HUES6 (cell line): ENCODE measurements around the gene PDPK1.

Source experiments
- H3K27ac ChIP-seq: 2 replicates; pipeline ENCODE4 v1.7.0; 2013; ENCODE audit warnings: low read depth, mild to moderate bottlenecking, low read length, inconsistent platforms
- H3K27me3 ChIP-seq: 2 replicates; pipeline ENCODE4 v1.6.1; 2013; ENCODE audit warnings: low read length; ENCODE audit not compliant: control insufficient read depth, insufficient read depth
- H3K36me3 ChIP-seq: 2 replicates; pipeline ENCODE4 v1.6.1; 2013; ENCODE audit warnings: low read length; ENCODE audit not compliant: control insufficient read depth, insufficient read depth
- H3K4me1 ChIP-seq: 2 replicates; pipeline ENCODE4 v1.6.1; 2013; ENCODE audit warnings: low read length; ENCODE audit not compliant: control insufficient read depth, insufficient read depth
- H3K4me3 ChIP-seq: 2 replicates; pipeline ENCODE4 v1.5.1; 2013; ENCODE audit warnings: low read depth, low read length
- H3K9ac ChIP-seq: one replicate; pipeline ENCODE4 v1.6.1; 2013; ENCODE audit warnings: mild to moderate bottlenecking, low read length
- H3K9me3 ChIP-seq: 2 replicates; pipeline ENCODE4 v1.6.1; 2013; ENCODE audit warnings: low read depth, low read length; ENCODE audit not compliant: control insufficient read depth, insufficient read depth

The PDPK1 gene

DNA sequence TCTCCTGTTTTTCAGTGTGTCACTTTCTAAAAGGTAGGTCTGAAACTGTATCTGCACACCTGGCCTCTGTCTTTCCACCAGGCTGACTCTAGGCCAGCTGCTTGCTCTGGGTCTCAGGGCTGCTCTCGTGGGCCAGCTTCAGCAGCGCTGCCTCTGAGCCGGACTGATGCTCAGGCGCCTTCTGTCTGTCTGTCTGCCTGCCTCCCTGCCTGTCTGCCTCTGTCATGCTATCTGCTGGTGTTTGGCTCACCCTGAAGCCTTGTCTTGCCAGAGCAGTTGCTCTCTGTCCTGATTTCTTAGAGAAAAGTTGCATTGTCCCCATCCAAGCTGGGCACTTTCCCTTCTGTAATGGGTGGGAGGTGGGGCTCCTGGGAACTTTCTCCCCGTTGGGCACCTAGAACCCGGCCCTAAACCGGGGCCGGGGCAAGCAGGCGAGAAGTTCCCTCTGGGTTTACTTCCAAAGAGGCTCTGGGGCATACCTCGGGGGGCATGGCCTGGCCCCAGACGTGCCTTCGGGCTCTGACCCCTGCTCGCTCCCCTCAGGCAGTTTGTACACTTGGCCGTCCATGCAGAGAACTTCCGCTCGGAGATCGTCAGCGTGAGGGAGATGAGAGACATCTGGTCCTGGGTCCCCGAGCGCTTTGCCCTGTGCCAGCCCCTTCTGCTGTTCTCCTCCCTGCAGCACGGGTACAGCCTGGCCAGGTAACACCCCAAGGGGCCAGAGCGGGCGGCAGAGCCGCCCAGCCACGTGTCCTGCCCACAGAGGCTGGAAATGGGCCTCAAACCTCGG is 39.9 kb upstream of the PDPK1 start:
- peaks cover 11% of the 10 kb centered on the region for H3K4me1 ChIP-seq
- no peak overlapping the region for H3K4me3 ChIP-seq
- no peak overlapping the region for H3K9ac ChIP-seq
- no peaks in the 10 kb centered on the region for H3K9me3 ChIP-seq
- H3K27ac ChIP-seq, result no peak overlapping the region
- H3K27me3 ChIP-seq, result no peaks in the 10 kb centered on the region
- H3K36me3 ChIP-seq, result peaks cover 24% of the 10 kb centered on the region; the same call in 1 of the 2 replicates

DNA sequence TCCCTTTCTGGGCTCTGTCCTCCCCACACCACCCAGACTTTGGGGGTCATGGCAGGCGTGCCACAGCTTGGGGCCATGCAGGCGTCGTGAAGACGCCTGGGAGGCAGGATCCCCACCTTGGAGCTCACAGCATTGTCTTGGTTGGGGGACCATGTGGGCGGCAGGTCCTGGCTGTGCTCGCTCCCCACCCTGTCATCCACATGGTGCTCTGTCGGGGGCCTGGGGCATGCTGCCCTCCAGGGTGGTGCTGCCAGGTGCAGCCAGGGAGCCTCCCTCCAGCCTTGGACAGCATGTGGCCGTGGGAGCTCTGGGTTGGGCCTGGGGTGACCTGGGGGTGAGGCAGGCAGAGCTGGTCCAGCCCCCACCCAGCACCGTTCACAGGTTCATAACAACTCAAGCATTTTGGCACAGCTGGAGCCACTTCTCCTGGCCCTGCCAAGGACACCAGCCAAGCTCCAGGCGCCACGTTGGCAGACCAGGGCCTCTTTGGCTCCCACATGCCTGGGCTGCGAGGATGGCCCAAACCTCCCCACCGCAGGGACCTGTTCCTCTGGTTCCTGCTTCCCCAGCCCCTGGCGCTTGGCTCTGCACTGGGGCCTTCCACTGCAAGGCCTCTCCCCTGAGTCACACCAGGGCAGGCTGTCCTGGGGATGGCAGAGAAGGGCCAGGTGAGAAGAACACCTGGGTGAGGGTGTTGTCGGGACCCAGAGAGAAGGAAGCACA is 39.1 kb upstream of the PDPK1 start:
- Histone ChIP-seq H3K36me3 (peaks cover 24% of the 10 kb centered on the region; the same call in 1 of the 2 replicates), H3K4me3 (no peak overlapping the region), H3K27ac (no peak overlapping the region), H3K9ac (no peak overlapping the region), H3K27me3 (no peaks in the 10 kb centered on the region), H3K9me3 (no peaks in the 10 kb centered on the region), H3K4me1 (peaks cover 11% of the 10 kb centered on the region)

DNA sequence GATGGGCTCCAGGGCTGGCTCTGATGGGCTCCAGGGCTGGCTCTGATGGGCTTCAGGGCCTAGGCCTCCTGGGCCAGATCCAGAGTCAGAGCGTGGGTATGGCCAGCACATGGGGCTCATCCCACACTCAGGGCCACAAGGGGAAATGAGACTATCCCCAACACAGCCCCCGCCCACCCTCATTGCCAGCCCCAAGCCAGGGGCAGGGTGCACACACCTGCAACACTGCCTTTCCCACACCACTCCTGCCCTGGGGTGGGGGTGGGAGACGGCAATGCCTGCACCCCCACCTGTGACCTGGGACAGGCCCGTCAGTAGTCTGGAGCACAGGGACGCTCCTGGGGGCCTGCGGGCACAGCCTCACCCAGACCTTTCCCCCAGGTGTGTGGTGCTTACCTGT is 38.4 kb upstream of the PDPK1 start:
- Histone ChIP-seq H3K4me1 (peaks cover 11% of the 10 kb centered on the region), H3K27ac (no peak overlapping the region), H3K4me3 (no peak overlapping the region), H3K9me3 (no peaks in the 10 kb centered on the region), H3K36me3 (peaks cover 24% of the 10 kb centered on the region; the same call in 1 of the 2 replicates), H3K27me3 (no peaks in the 10 kb centered on the region), H3K9ac (no peak overlapping the region)

DNA sequence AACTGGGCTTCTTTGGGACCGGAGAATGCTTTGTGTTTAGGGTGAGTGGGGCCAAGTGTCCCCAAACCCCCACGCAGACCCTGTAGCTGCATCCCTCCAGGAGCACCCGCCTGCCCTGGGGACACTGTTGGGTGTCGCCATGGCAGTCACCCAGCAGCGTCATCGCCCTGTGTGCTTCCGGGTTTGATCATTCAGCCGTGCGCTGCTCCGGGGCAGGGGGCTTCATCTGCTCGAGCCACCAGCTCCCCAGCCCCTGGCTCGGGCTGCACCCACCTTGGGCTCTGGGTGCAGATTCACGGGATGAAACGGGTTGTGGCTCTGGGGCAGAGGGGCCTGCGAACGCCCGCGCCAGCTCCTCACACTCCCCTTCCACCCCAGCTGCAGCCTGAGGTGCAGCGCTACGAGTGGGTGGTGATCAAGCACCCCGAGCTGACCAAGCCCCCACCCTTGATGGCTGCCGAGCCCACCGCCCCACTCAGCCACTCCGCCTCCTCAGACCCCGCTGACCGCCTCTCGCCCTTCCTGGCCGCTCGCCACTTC is 37.9 kb upstream of the PDPK1 start:
- Histone ChIP-seq H3K27ac (no peak overlapping the region), H3K27me3 (no peaks in the 10 kb centered on the region), H3K9me3 (no peaks in the 10 kb centered on the region), H3K36me3 (peaks cover 24% of the 10 kb centered on the region; the same call in 1 of the 2 replicates), H3K4me1 (peaks cover 11% of the 10 kb centered on the region), H3K9ac (no peak overlapping the region), H3K4me3 (no peak overlapping the region)

DNA sequence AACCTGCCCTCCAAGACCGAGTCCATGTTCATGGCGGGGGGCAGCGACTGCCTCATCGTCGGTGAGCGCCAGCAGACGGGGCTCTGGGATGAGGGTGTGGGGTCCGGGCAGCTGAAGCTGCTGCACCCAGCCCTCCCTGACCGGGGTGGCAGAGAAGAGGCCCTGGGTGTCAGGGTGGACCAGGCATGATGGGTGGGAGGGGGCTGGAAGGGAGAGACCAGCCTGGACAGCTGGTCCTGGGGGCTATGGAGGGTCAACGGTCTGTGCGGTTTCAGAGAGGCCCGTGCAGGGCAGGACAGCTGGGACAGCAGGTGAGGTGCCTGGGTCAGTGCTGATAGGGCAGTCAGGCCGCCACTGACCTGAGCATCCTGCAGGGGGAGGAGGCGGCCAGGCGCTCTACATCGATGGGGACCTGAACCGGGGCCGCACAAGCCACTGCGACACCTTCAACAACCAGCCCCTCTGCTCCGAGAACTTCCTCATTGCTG is 37.3 kb upstream of the PDPK1 start:
- H3K36me3 ChIP-seq, result peaks cover 24% of the 10 kb centered on the region; the same call in 1 of the 2 replicates
- H3K4me1 ChIP-seq, result peaks cover 11% of the 10 kb centered on the region
- no peak overlapping the region for H3K4me3 ChIP-seq
- H3K27me3 ChIP-seq, result no peaks in the 10 kb centered on the region
- H3K9me3 ChIP-seq, result no peaks in the 10 kb centered on the region
- 0 out of 2 replicates have a peak overlapping the region, but pooled peaks have one; percentile 29 for H3K27ac ChIP-seq
- H3K9ac ChIP-seq, result no peak overlapping the region

DNA sequence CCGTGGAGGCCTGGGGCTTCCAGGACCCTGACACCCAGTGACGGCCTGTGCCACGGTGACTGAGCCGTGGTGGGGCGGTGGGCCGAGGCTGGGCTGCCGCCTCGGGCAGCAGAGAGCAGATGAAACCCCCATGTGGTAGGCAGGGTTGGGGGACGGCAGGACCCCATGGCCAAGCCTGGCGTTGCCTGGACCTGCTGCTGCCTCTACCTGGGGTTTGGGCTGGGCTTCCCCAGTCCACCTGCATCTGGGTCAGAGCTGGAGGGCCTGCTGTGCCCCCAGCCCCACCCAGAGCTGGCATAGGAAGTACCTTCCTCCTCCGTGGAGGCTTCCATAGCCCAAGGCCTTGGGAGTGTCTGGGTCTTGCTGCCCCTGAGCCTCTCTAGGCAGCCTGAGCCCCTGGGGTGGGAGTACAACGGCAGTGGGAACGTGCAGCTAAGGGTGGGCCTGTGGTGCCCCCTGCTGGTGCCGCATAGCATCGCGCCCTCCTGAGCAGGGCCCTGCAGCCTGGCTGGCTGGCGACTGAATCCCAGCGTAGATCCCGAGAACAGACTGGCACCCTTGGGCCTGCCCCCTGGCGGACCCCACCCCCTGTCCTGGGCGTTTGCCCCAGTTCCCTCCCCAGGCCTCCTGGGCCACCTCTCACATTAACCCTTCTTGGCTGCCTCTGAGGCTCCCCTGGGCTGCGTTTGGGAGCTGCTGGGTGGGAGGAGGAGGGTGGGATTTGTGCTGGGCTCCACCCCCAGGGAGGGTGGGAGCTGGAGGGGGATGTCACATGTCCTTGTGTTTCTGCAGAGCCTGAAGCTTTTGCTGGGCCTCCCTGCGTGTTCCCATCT is 36.7 kb upstream of the PDPK1 start:
- H3K27ac ChIP-seq, result 0 out of 2 replicates have a peak overlapping the region, but pooled peaks have one; percentile 29
- H3K4me3 ChIP-seq, result peak overlapping the region; percentile 58
- no peak overlapping the region for H3K9ac ChIP-seq
- H3K9me3 ChIP-seq, result no peaks in the 10 kb centered on the region
- peaks cover 23% of the 10 kb centered on the region; the same call in 1 of the 2 replicates for H3K36me3 ChIP-seq
- H3K4me1 ChIP-seq, result peaks cover 11% of the 10 kb centered on the region
- no peaks in the 10 kb centered on the region for H3K27me3 ChIP-seq

DNA sequence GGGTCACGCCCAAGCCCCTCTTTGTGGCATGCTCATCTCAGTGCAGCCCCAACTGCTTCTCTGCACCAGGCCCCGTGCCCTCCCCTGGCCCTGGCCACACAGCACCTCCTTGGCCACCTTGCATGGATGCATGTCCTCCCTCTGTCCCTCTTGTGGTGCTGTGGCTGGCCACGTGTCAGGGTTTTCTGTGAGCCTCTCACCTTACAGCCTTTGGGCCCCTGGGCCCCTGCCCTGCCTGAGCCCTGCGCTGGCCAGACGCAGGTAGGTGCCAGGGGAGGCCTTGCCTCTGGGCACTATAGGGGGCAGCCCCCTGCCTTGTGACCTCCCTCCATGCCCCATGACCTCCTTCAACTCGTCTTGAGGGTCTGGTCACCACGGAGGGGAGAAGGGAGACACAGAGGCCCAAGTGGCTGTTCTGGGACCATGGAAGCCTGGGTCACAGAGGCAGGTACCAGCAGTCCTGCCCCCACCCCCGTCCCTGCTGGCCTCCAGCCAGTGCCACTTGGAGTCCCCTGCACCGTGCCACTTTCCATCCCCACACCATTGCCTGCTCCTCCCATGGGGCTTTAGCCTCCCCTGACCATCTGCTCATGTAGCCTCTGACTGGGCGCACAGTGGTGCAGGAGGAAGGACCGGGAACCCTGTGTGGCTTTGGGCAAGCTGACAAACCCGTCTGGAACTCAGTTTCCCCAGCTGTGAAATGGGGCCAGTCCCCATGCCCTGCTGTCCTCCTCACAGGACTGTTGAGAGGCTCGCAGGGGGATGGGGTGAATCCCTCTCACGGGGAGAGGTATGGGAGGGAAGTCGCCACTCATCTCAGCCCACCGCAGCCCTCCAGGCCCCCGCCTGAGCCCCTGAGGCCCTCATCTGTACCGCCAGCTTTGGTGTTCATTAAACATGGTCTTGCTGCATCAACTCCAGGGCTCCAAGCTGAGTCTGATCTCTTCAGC is 35.6 kb upstream of the PDPK1 start:
- Histone ChIP-seq H3K9me3 (no peaks in the 10 kb centered on the region), H3K36me3 (peaks cover 12% of the 10 kb centered on the region; the same call in 1 of the 2 replicates), H3K27me3 (no peaks in the 10 kb centered on the region), H3K4me1 (peaks cover 11% of the 10 kb centered on the region), H3K9ac (no peak overlapping the region), H3K4me3 (peak overlapping the region; percentile 58; the same call in 1 of the 2 replicates), H3K27ac (no peak overlapping the region)

DNA sequence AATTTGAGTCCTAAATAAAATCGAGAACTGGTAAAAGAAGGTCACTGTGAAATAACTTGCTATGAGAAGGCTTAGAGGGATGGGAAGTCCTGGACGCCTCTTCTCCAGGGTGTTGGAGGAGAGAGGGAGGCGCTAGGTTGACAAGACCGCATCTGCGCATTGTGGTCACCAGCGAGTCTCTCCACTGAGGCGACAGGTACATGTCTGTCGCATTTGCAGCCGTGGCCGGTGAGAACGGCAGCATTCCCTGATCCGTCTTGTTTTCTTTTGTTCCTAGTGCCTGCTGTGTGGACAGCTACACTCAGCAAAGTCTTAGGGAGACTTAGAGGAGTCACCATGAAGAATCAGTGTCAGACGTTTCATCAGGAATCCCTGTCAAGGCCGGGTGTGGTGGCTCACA is 32.1 kb upstream of the PDPK1 start:
- Histone ChIP-seq H3K4me1 (peaks cover 10% of the 10 kb centered on the region), H3K9ac (no peak overlapping the region), H3K9me3 (no peaks in the 10 kb centered on the region), H3K27me3 (no peaks in the 10 kb centered on the region), H3K36me3 (no peaks in the 10 kb centered on the region), H3K4me3 (no peak overlapping the region), H3K27ac (no peak overlapping the region)

DNA sequence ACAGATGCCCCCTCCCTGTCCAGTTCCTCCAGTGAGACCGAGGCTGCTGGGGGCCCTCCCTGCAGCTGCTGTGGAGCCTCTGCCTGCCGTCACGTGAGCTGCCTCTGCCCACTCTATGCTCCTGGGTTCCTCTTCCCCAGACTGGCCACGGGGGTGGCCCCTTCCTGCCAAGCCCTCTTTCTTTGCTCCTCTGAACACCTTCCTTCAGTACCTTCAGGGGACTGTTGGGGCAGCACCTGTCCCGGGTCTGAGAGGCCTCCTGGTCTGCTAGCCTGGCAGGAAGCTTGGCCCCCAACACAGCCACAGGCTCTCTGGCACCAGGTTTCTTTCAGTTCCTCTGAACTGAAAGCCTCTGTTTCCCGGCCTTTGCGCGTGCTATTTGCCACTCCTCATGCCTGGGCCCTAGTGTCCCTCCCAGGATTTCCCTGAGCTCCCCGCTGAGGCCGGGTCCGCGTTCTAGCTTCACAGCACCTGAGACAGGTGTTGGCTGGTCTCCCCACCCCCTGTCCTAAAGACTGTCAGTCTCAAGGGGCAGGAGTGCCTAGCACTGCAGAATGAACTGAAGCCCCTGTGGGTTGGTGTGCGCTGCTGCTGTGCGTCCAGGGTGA is 30.7 kb upstream of the PDPK1 start:
- H3K9ac ChIP-seq, result peak overlapping the region; percentile 26
- H3K4me1 ChIP-seq, result peaks cover 12% of the 10 kb centered on the region
- no peaks in the 10 kb centered on the region for H3K9me3 ChIP-seq

More for the DNA sequence above, 30.7 kb upstream of the PDPK1 start:
- Histone ChIP-seq H3K27ac (no peak overlapping the region), H3K4me3 (no peak overlapping the region), H3K27me3 (no peaks in the 10 kb centered on the region), H3K36me3 (no peaks in the 10 kb centered on the region)
